GM12892 (cell line): ENCODE measurements around the gene LDLRAD4.
"Not testable (repeated sequence)": the region's sequence is repeated elsewhere in the genome, so short reads cannot be mapped to it uniquely, and the experiment has no call there.

ENCODE experiments used
- DNase-seq: peaks from one replicate; pipeline ENCODE4 v3.0.0; 2011; ENCODE audit not compliant: insufficient read length
- FAIRE-seq: peaks from 2 replicates; lab custom pipeline; 2011; peaks lifted over from hg19 to GRCh38; lab: Jason Lieb, UNC
- POLR2A ChIP-seq: IDR thresholded peaks from 2 replicates; pipeline ENCODE4 v1.6.1; 2011; ENCODE audit warnings: low read depth, low read length, control low read depth
- POLR2AphosphoS5 ChIP-seq: IDR thresholded peaks from 2 replicates; pipeline ENCODE4 v1.6.1; 2011; ENCODE audit warnings: low read depth, low read length, control low read depth
- TAF1 ChIP-seq: IDR thresholded peaks from 2 replicates; pipeline ENCODE4 v1.6.1; 2011; ENCODE audit warnings: low read depth, mild to moderate bottlenecking, control low read depth, low read length, borderline replicate concordance

Gene LDLRAD4

GRCh38 chr18:13465124-13465446 lies 246.5 kb downstream of the LDLRAD4 start:
- FAIRE-seq: no peak

GRCh38 chr18:13465476-13465875 lies 246.9 kb downstream of the LDLRAD4 start:
- no peak for TF ChIP-seq POLR2AphosphoS5
- no peak for TF ChIP-seq POLR2A
- no peak for TF ChIP-seq TAF1
- no peak for FAIRE-seq

More at GRCh38 chr18:13465124-13465446, 246.5 kb downstream of the LDLRAD4 start:
- no peak for DNase-seq
- no peak for TF ChIP-seq TAF1

GRCh38 chr18:13470516-13471197 lies 252.1 kb downstream of the LDLRAD4 start:
- FAIRE-seq: no peak
- TF ChIP-seq TAF1: no peak
- no peak for TF ChIP-seq POLR2AphosphoS5
- no peak for TF ChIP-seq POLR2A

More at GRCh38 chr18:13465476-13465875, 246.9 kb downstream of the LDLRAD4 start:
- no peak for DNase-seq

GRCh38 chr18:13471198-13471845 lies 252.8 kb downstream of the LDLRAD4 start:
- no peak for TF ChIP-seq POLR2A
- TF ChIP-seq TAF1: no peak
- TF ChIP-seq POLR2AphosphoS5: no peak
- FAIRE-seq: no peak
- DNase-seq: no peak

More at GRCh38 chr18:13470516-13471197, 252.1 kb downstream of the LDLRAD4 start:
- DNase-seq: no peak

GRCh38 chr18:13471971-13472628 lies 253.5 kb downstream of the LDLRAD4 start:
- DNase-seq (no peak), FAIRE-seq (no peak)
- TF ChIP-seq POLR2A: no peak
- TF ChIP-seq POLR2AphosphoS5: no peak
- TF ChIP-seq TAF1: no peak

- TF ChIP-seq POLR2A (no peak), POLR2AphosphoS5 (no peak), TAF1 (no peak)
- FAIRE-seq (no peak), DNase-seq (no peak)
Observed at GRCh38 chr18:13473751-13474150, 255.2 kb downstream of the LDLRAD4 start.

GRCh38 chr18:13474336-13474735 lies 255.8 kb downstream of the LDLRAD4 start:
- no peak for FAIRE-seq
- TF ChIP-seq TAF1 (no peak), POLR2A (no peak), POLR2AphosphoS5 (no peak)

GRCh38 chr18:13474907-13475545 lies 256.5 kb downstream of the LDLRAD4 start:
- DNase-seq: no peak
- TF ChIP-seq POLR2AphosphoS5 (no peak), TAF1 (no peak), POLR2A (no peak)
- no peak for FAIRE-seq

More at GRCh38 chr18:13474336-13474735, 255.8 kb downstream of the LDLRAD4 start:
- DNase-seq: no peak

- DNase-seq, FAIRE-seq: not testable (repeated sequence)
Observed at GRCh38 chr18:13476312-13476711, 257.8 kb downstream of the LDLRAD4 start.

- DNase-seq (no peak), FAIRE-seq (no peak)
- no peak for TF ChIP-seq POLR2A
- no peak for TF ChIP-seq POLR2AphosphoS5
- TF ChIP-seq TAF1: no peak
Observed at GRCh38 chr18:13477147-13477683, 258.7 kb downstream of the LDLRAD4 start.

GRCh38 chr18:13480571-13481255 lies 262.2 kb downstream of the LDLRAD4 start:
- FAIRE-seq (no peak), DNase-seq (no peak)
- no peak for TF ChIP-seq POLR2A
- no peak for TF ChIP-seq POLR2AphosphoS5
- no peak for TF ChIP-seq TAF1
